ENCODE results near the gene CD160. TPM values are rescaled to one million over a fixed set of nuclear protein-coding genes. Genes with fewer than 3 reads are reported as not detected.
"Not testable (repeated sequence)": the region's sequence is repeated elsewhere in the genome, so short reads cannot be mapped to it uniquely, and the experiment has no call there.

CD160 gene
- total RNA-seq, 1 experiment from 2014 or later: 0.35 TPM

- H3K27me3 ChIP-seq (ENCODE audit: control insufficient read depth, insufficient read depth, low read length): no peaks in the 10 kb centered on the region
- H3K4me3 ChIP-seq (ENCODE audit: insufficient read depth, low read depth, low read length): no peak overlapping the region
Measured at GRCh38 chr1:145759721-145760120, 40.4 kb downstream of the CD160 start.

GRCh38 chr1:145760395-145760949, 41.2 kb downstream of the CD160 start:
- not testable (repeated sequence) for DNase-seq; H3K4me3 ChIP-seq (ENCODE audit: insufficient read depth, low read depth, low read length); H3K27me3 ChIP-seq (ENCODE audit: control insufficient read depth, insufficient read depth, low read length); H3K36me3 ChIP-seq (replicated peaks; ENCODE audit: control insufficient read depth, insufficient read depth, low read length)

More at GRCh38 chr1:145759721-145760120, 40.4 kb downstream of the CD160 start:
- no peak for DNase-seq
- no peaks in the 10 kb centered on the region for H3K36me3 ChIP-seq (replicated peaks; ENCODE audit: control insufficient read depth, insufficient read depth, low read length)

- not testable (repeated sequence) for DNase-seq; H3K36me3 ChIP-seq (replicated peaks; ENCODE audit: control insufficient read depth, insufficient read depth, low read length); H3K27me3 ChIP-seq (ENCODE audit: control insufficient read depth, insufficient read depth, low read length); H3K4me3 ChIP-seq (ENCODE audit: insufficient read depth, low read depth, low read length)
Measured at GRCh38 chr1:145761498-145761897, 42.2 kb downstream of the CD160 start.

- not testable (repeated sequence) for DNase-seq; H3K36me3 ChIP-seq (replicated peaks; ENCODE audit: control insufficient read depth, insufficient read depth, low read length); H3K27me3 ChIP-seq (ENCODE audit: control insufficient read depth, insufficient read depth, low read length); H3K4me3 ChIP-seq (ENCODE audit: insufficient read depth, low read depth, low read length)
Measured at GRCh38 chr1:145762001-145762400, 42.7 kb downstream of the CD160 start.

- DNase-seq; H3K27me3 ChIP-seq (ENCODE audit: control insufficient read depth, insufficient read depth, low read length); H3K36me3 ChIP-seq (replicated peaks; ENCODE audit: control insufficient read depth, insufficient read depth, low read length); H3K4me3 ChIP-seq (ENCODE audit: insufficient read depth, low read depth, low read length): not testable (repeated sequence)
Measured at GRCh38 chr1:145764231-145764940, 45.1 kb downstream of the CD160 start.

- not testable (repeated sequence) for DNase-seq; H3K36me3 ChIP-seq (replicated peaks; ENCODE audit: control insufficient read depth, insufficient read depth, low read length); H3K4me3 ChIP-seq (ENCODE audit: insufficient read depth, low read depth, low read length); H3K27me3 ChIP-seq (ENCODE audit: control insufficient read depth, insufficient read depth, low read length)
Measured at GRCh38 chr1:145765127-145765526, 45.8 kb downstream of the CD160 start.

GRCh38 chr1:145765585-145766360, 46.5 kb downstream of the CD160 start:
- not testable (repeated sequence) for H3K4me3 ChIP-seq (ENCODE audit: insufficient read depth, low read depth, low read length); H3K36me3 ChIP-seq (replicated peaks; ENCODE audit: control insufficient read depth, insufficient read depth, low read length); H3K27me3 ChIP-seq (ENCODE audit: control insufficient read depth, insufficient read depth, low read length); DNase-seq

- DNase-seq; H3K4me3 ChIP-seq (ENCODE audit: insufficient read depth, low read depth, low read length); H3K36me3 ChIP-seq (replicated peaks; ENCODE audit: control insufficient read depth, insufficient read depth, low read length); H3K27me3 ChIP-seq (ENCODE audit: control insufficient read depth, insufficient read depth, low read length): not testable (repeated sequence)
Measured at GRCh38 chr1:145766926-145767325, 47.6 kb downstream of the CD160 start.

GRCh38 chr1:145768004-145768403, 48.7 kb downstream of the CD160 start:
- DNase-seq; H3K36me3 ChIP-seq (replicated peaks; ENCODE audit: control insufficient read depth, insufficient read depth, low read length); H3K27me3 ChIP-seq (ENCODE audit: control insufficient read depth, insufficient read depth, low read length); H3K4me3 ChIP-seq (ENCODE audit: insufficient read depth, low read depth, low read length): not testable (repeated sequence)

GRCh38 chr1:145771056-145771455, 51.8 kb downstream of the CD160 start:
- DNase-seq: no peak
- Histone ChIP-seq H3K36me3 (replicated peaks; ENCODE audit: control insufficient read depth, insufficient read depth, low read length) (no peaks in the 10 kb centered on the region; the same call in 1 of the 2 replicates), H3K4me3 (ENCODE audit: insufficient read depth, low read depth, low read length) (no peak overlapping the region), H3K27me3 (ENCODE audit: control insufficient read depth, insufficient read depth, low read length) (no peaks in the 10 kb centered on the region)

GRCh38 chr1:145773423-145773822, 54.1 kb downstream of the CD160 start:
- H3K36me3 ChIP-seq (replicated peaks; ENCODE audit: control insufficient read depth, insufficient read depth, low read length): no peaks in the 10 kb centered on the region; the same call in 1 of the 2 replicates
- no peak for DNase-seq
- no peak overlapping the region for H3K4me3 ChIP-seq (ENCODE audit: insufficient read depth, low read depth, low read length)
- H3K27me3 ChIP-seq (ENCODE audit: control insufficient read depth, insufficient read depth, low read length): no peaks in the 10 kb centered on the region

- no peaks in the 10 kb centered on the region for H3K36me3 ChIP-seq (replicated peaks; ENCODE audit: control insufficient read depth, insufficient read depth, low read length)
- no peak for DNase-seq
- no peak overlapping the region for H3K4me3 ChIP-seq (ENCODE audit: insufficient read depth, low read depth, low read length)
- no peaks in the 10 kb centered on the region for H3K27me3 ChIP-seq (ENCODE audit: control insufficient read depth, insufficient read depth, low read length)
Measured at GRCh38 chr1:145777357-145778145, 58.3 kb downstream of the CD160 start.

GRCh38 chr1:145778146-145778540, 58.8 kb downstream of the CD160 start:
- no peaks in the 10 kb centered on the region for H3K36me3 ChIP-seq (replicated peaks; ENCODE audit: control insufficient read depth, insufficient read depth, low read length)
- H3K4me3 ChIP-seq (ENCODE audit: insufficient read depth, low read depth, low read length): no peak overlapping the region
- no peaks in the 10 kb centered on the region for H3K27me3 ChIP-seq (ENCODE audit: control insufficient read depth, insufficient read depth, low read length)
- no peak for DNase-seq

GRCh38 chr1:145782272-145783099, 63.2 kb downstream of the CD160 start:
- Histone ChIP-seq H3K36me3 (replicated peaks; ENCODE audit: control insufficient read depth, insufficient read depth, low read length) (no peaks in the 10 kb centered on the region), H3K4me3 (ENCODE audit: insufficient read depth, low read depth, low read length) (no peak overlapping the region), H3K27me3 (ENCODE audit: control insufficient read depth, insufficient read depth, low read length) (no peaks in the 10 kb centered on the region)
- no peak for DNase-seq

All from H7 (cell line).